SK-N-SH (cell line): ENCODE data around the gene HS6ST1.

ENCODE experiments used
- CTCF ChIP-seq: fragments of 200-600 bp; sonication (generic); IDR thresholded peaks from 2 replicates; pipeline ENCODE4 v1.6.1; 2017; ENCODE audit warnings: antibody characterized with exemption, mild to moderate bottlenecking, moderate library complexity
- EZH2phosphoT487 ChIP-seq: fragments of 200-600 bp; sonication (generic); IDR thresholded peaks from 2 replicates; pipeline ENCODE4 v1.6.1; 2017; ENCODE audit warnings: low read depth, mixed run types, mild to moderate bottlenecking, antibody characterized with exemption, moderate library complexity, borderline replicate concordance
- MEF2A ChIP-seq: IDR thresholded peaks from 2 replicates; pipeline ENCODE4 v1.4.0; 2012; ENCODE audit warnings: low read depth, borderline replicate concordance
- NFIC ChIP-seq: IDR thresholded peaks from 2 replicates; pipeline ENCODE4 v1.4.0; 2012; ENCODE audit warnings: borderline replicate concordance
- TAF1 ChIP-seq: IDR thresholded peaks from 2 replicates; pipeline ENCODE4 v1.6.1; 2012; ENCODE audit warnings: low read depth, mild to moderate bottlenecking, low read length, moderate library complexity, borderline replicate concordance

- TF ChIP-seq TAF1 = no peak
- no peak for TF ChIP-seq EZH2phosphoT487
- TF ChIP-seq NFIC = no peak
- no peak for TF ChIP-seq MEF2A
- TF ChIP-seq CTCF = no peak
Observed at GRCh38 chr2:128323555-128323931, 4.9 kb upstream of the HS6ST1 start.
